Stomach (tissue), 4 donors: ENCODE measurements around the gene WDR59.

Source experiments
- EP300 ChIP-seq: sonication (generic); formaldehyde crosslinking; IDR thresholded peaks from one replicate; pipeline ENCODE4 v1.6.1; 2017; ENCODE audit warnings: antibody characterized with exemption
- POLR2A ChIP-seq, 4 donors: fragments of 450-650 bp; IDR thresholded peaks; one replicate each; pipeline ENCODE4 v1.6.1; 2016; ENCODE audit warnings: antibody characterized with exemption in 4 of 4, control low read depth in 2 of 4, mild to moderate bottlenecking in 1 of 4, moderate library complexity in 1 of 4
- POLR2AphosphoS5 ChIP-seq, 3 donors: sonication (generic); formaldehyde crosslinking; IDR thresholded peaks; one replicate each; pipeline ENCODE4 v1.6.1; 2016; ENCODE audit warnings: antibody characterized with exemption in 3 of 3
- TF ChIP-seq, protein P1 (sequence below), 7 experiments: fragments of 450-650 bp in 4 of 7; fragments of 200-600 bp in 3 of 7; sonication (generic) in 3 of 7; IDR thresholded peaks; one replicate each; pipeline ENCODE4 v1.5.1; 2016 to 2019; ENCODE audit warnings: antibody characterized with exemption in 7 of 7, control low read depth in 2 of 7, mild to moderate bottlenecking in 1 of 7

DNA sequence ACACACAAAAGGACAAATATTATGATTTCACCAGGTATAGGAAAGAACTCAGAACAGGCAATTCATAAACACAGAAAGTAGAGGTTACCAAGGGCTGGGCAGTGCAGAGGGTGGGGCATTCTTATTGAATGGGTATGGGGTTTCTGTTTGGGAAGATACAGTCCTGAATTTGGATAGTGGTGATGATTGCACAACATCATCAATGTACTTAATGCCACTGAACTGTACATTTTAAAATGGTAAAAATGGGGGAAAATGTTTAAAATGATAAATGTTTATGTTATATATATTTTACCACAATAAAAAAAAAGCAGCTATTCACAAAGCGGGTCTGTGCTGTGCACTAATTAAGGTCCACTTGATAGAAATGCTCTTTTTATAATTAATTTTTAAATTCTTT, 137.7 kb downstream of the WDR59 start:
- TF ChIP-seq, protein P1, sequence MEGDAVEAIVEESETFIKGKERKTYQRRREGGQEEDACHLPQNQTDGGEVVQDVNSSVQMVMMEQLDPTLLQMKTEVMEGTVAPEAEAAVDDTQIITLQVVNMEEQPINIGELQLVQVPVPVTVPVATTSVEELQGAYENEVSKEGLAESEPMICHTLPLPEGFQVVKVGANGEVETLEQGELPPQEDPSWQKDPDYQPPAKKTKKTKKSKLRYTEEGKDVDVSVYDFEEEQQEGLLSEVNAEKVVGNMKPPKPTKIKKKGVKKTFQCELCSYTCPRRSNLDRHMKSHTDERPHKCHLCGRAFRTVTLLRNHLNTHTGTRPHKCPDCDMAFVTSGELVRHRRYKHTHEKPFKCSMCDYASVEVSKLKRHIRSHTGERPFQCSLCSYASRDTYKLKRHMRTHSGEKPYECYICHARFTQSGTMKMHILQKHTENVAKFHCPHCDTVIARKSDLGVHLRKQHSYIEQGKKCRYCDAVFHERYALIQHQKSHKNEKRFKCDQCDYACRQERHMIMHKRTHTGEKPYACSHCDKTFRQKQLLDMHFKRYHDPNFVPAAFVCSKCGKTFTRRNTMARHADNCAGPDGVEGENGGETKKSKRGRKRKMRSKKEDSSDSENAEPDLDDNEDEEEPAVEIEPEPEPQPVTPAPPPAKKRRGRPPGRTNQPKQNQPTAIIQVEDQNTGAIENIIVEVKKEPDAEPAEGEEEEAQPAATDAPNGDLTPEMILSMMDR (IDR thresholded peaks at IDR 0.05) = no peak
- TF ChIP-seq POLR2A (IDR thresholded peaks at IDR 0.05) (no peak), EP300 (no peak), POLR2AphosphoS5 (IDR thresholded peaks at IDR 0.05) (no peak)
